A673 (cell line): Measurements from ENCODE around the gene AK5.

Experiments used
- EZH2 ChIP-seq: fragments of 200-600 bp; sonication (generic); IDR thresholded peaks from 2 replicates; pipeline ENCODE4 v1.6.1; 2017; ENCODE audit warnings: borderline replicate concordance, low read depth, mild to moderate bottlenecking, mixed read lengths, antibody characterized with exemption, low read length; ENCODE audit not compliant: poor library complexity, severe bottlenecking
- TF ChIP-seq, protein P1 (sequence below): fragments of 300-800, 200-600 bp; sonication (generic); conservative IDR thresholded peaks from 2 replicates; pipeline ENCODE4 v1.5.1; 2017; ENCODE audit warnings: low read depth, mild to moderate bottlenecking, antibody characterized with exemption, low read length, moderate library complexity, mixed read lengths

DNA sequence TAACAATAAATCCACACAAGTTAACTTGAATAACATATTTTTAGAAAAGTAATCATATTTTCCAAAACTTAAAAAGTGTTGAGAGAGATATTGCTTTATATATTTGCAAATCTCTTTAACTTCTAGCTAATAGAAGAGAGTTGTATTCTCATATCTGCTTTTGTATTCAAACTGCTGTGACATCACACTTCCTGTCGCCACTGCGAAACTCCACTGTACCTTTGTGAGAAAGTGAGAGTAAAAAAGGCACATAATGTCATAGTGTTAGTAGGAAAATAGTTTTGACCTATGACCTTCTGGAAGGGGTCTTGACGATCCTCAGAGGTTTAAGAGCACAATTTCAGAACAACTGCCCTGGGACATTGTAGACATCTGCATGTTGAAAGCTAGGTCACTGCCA, 21.6 kb downstream of the AK5 start:
- TF ChIP-seq, protein P1, sequence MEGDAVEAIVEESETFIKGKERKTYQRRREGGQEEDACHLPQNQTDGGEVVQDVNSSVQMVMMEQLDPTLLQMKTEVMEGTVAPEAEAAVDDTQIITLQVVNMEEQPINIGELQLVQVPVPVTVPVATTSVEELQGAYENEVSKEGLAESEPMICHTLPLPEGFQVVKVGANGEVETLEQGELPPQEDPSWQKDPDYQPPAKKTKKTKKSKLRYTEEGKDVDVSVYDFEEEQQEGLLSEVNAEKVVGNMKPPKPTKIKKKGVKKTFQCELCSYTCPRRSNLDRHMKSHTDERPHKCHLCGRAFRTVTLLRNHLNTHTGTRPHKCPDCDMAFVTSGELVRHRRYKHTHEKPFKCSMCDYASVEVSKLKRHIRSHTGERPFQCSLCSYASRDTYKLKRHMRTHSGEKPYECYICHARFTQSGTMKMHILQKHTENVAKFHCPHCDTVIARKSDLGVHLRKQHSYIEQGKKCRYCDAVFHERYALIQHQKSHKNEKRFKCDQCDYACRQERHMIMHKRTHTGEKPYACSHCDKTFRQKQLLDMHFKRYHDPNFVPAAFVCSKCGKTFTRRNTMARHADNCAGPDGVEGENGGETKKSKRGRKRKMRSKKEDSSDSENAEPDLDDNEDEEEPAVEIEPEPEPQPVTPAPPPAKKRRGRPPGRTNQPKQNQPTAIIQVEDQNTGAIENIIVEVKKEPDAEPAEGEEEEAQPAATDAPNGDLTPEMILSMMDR: no peak
- no peak for TF ChIP-seq EZH2
